Measurements from ENCODE around the gene GRK3. TPM values are rescaled to one million over a fixed set of nuclear protein-coding genes. Genes with fewer than 3 reads are reported as not detected.

GRK3 gene
- total and polyA plus RNA-seq, 2 of the 4 experiments (the other 2 are of a cell fraction) = 0.58 to 1.6 TPM

GRCh38 chr22:25680051-25680450, 115.6 kb downstream of the GRK3 start:
- Histone ChIP-seq H2BK20ac (ENCODE audit: low read depth, low read length) (no peak overlapping the region), H2BK5ac (ENCODE audit: low read depth, low read length, poor library complexity, severe bottlenecking) (no peak overlapping the region), H3K4me3 (ENCODE audit: insufficient read depth, low read depth, low read length) (no peak overlapping the region), H3K27me3 (ENCODE audit: control insufficient read depth, insufficient read depth, low read length) (no peaks in the 10 kb centered on the region), H3K36me3 (ENCODE audit: control insufficient read depth, insufficient read depth, low read length) (no peaks in the 10 kb centered on the region), H2BK120ac (ENCODE audit: low read depth, low read length) (no peak overlapping the region), H2AFZ (replicated peaks; ENCODE audit: low read length, poor library complexity) (no peak overlapping the region), H3K4me2 (ENCODE audit: low read depth, low read length) (no peak overlapping the region), H4K91ac (ENCODE audit: insufficient read depth, low read depth, low read length) (no peak overlapping the region), H3K4ac (ENCODE audit: low read depth, low read length) (no peak overlapping the region), H2AK9ac (replicated peaks; ENCODE audit: low read depth, low read length, poor library complexity) (no peak overlapping the region), H3K9ac (ENCODE audit: low read depth, low read length) (no peak overlapping the region), H3K56ac (ENCODE audit: extremely low read depth, insufficient read depth, low read length) (no peak overlapping the region), H3K23ac (ENCODE audit: low read depth, low read length) (no peak overlapping the region), H3K18ac (ENCODE audit: low read depth, low read length) (no peak overlapping the region), H3K79me1 (ENCODE audit: low read depth in 1 of 2, low read length in 2 of 2) (no peaks in the 10 kb centered on the region), H2AK5ac (ENCODE audit: low read depth, low read length) (no peak overlapping the region), H3K27ac (ENCODE audit: insufficient read depth, low read length) (no peak overlapping the region), H2BK15ac (ENCODE audit: low read depth, low read length) (no peak overlapping the region), H4K5ac (ENCODE audit: low read depth, low read length) (no peak overlapping the region), H3K4me1 (ENCODE audit: control insufficient read depth, insufficient read depth, low read length) (no peaks in the 10 kb centered on the region), H4K8ac (ENCODE audit: low read depth in 2 of 2, low read length in 2 of 2) (no peak overlapping the region), H3K9me1 (ENCODE audit: insufficient read depth, low read length) (peaks cover 2% of the 10 kb centered on the region; the same call in 1 of the 2 replicates), H3K14ac (replicated peaks; ENCODE audit: low read depth, low read length) (no peak overlapping the region), H3K9me3 (ENCODE audit: control insufficient read depth, insufficient read depth, low read length) (no peaks in the 10 kb centered on the region), H4K20me1 (ENCODE audit: insufficient read depth, low read length) (no peaks in the 10 kb centered on the region)
- BruUV-seq (replicated peaks) = no TSS peak
- intact Hi-C loops (cut with micrococcal nuclease) (no loop called here), in situ Hi-C loops (cut with MboI; ENCODE audit: low sequenced_read_pairs) (no loop called here), dilution Hi-C loops (cut with HindIII; ENCODE audit: low sequenced_read_pairs, unreplicated experiment) (no loop called here)
- no peak for ATAC-seq (ENCODE audit: low read depth)
- WGBS, 2 experiments (ENCODE audit: extremely low coverage in 2 of 2, insufficient read length in 1 of 2) = no CpG with 5 or more reads among the region's 2 CpGs
- TF ChIP-seq RFX5 (IDR thresholded peaks at IDR 0.05; ENCODE audit: low read depth, low read length) = no peak
- TF ChIP-seq FOS (IDR thresholded peaks at IDR 0.05; ENCODE audit: low read depth, low read length) = no peak
- TF ChIP-seq SMC3 (IDR thresholded peaks at IDR 0.05; ENCODE audit: low read depth, low read length) = no peak
- no peak for TF ChIP-seq BHLHE40 (IDR thresholded peaks at IDR 0.05; ENCODE audit: low read depth, low read length)
- TF ChIP-seq RCOR1 (IDR thresholded peaks at IDR 0.05; ENCODE audit: insufficient replicate concordance, low read length) = no peak
- no peak for TF ChIP-seq MXI1 (IDR thresholded peaks at IDR 0.05; ENCODE audit: borderline replicate concordance, low read depth, low read length)
- TF ChIP-seq CTCF (conservative IDR thresholded peaks at IDR 0.05; ENCODE audit: low read depth, low read length) = no peak
- no peak for TF ChIP-seq USF2 (IDR thresholded peaks at IDR 0.05; ENCODE audit: low read depth, low read length)
- no peak for TF ChIP-seq RAD21 (IDR thresholded peaks at IDR 0.05; ENCODE audit: low read length)
- no peak for DNase-seq
- CTCF ChIA-PET = no interaction called here
- POLR2A ChIA-PET (ENCODE audit: unreplicated experiment) = no interaction called here

Data from IMR-90 (cell line).